Measurements from ENCODE around the gene SEMG2. TPM values are rescaled to one million over a fixed set of nuclear protein-coding genes. Genes with fewer than 3 reads are reported as not detected.

The SEMG2 gene
- total RNA-seq, 3 donors from 2014 or later, result not detected

Other genes starting within 250 kb of the SEMG2 start
- under 1 TPM; 0.13 to 0.37 (median 0.16) TPM for gene KCNS1, start 120.2 kb upstream of the SEMG2 start, total RNA-seq
- not detected for gene WFDC5, start 106.2 kb upstream of the SEMG2 start, total RNA-seq
- gene WFDC12, start 96.9 kb upstream of the SEMG2 start, total RNA-seq, result not detected
- gene PI3, start 46.5 kb upstream of the SEMG2 start, total RNA-seq, result under 1 TPM in 1 of 3 donors, not detected in 2; 0.52 TPM
- gene SEMG1, start 14.3 kb upstream of the SEMG2 start, total RNA-seq, result not detected
- under 1 TPM; 0.63 to 0.95 (median 0.83) TPM for gene SLPI, start 33.2 kb downstream of the SEMG2 start, total RNA-seq
- gene RBPJL, start 85.5 kb downstream of the SEMG2 start, total RNA-seq, result under 1 TPM in 2 of 3 donors, not detected in 1; 0.13 to 0.19 TPM
- under 1 TPM in 2 of 3 donors, not detected in 1; 0.11 to 0.13 TPM for gene MATN4, start 86.9 kb downstream of the SEMG2 start, total RNA-seq
- 100 to 1,000 TPM in 2 of 3 donors, 10 to 100 TPM in 1; 94.0 to 138 (median 102) TPM for gene SDC4, start 127.1 kb downstream of the SEMG2 start, total RNA-seq
- 10 to 100 TPM; 36.4 to 37.4 (median 36.6) TPM for gene SYS1, start 141.8 kb downstream of the SEMG2 start, total RNA-seq
- gene TP53TG5, start 157.0 kb downstream of the SEMG2 start, total RNA-seq, result not detected
- 10 to 100 TPM in 2 of 3 donors, 1 to 10 TPM in 1; 9.7 to 13.3 (median 12.5) TPM for gene DBNDD2, start 186.9 kb downstream of the SEMG2 start, total RNA-seq
- 10 to 100 TPM; 88.0 to 94.8 (median 90.9) TPM for gene PIGT, start 194.8 kb downstream of the SEMG2 start, total RNA-seq
- gene WFDC2, start 248.4 kb downstream of the SEMG2 start, total RNA-seq, result under 1 TPM; 0.34 to 0.76 (median 0.53) TPM

All from activated T-cell treated with anti-CD3 and anti-CD28 coated beads, Interleukin-2, amount 50 U/mL, for 4 hours (primary cell).